H54 (cell line): ENCODE results near the gene DLL3.
A peak's percentile ranks its signal among the peaks of the same experiment; 100 is the strongest.
"Not testable (repeated sequence)": the region's sequence is repeated elsewhere in the genome, so short reads cannot be mapped to it uniquely, and the experiment has no call there.

Experiments
- DNase-seq: peaks from one replicate; pipeline ENCODE4 v3.0.0; 2011; ENCODE audit warnings: low spot score, mixed read lengths; ENCODE audit not compliant: insufficient read length
- FAIRE-seq: peaks from 3 replicates; lab custom pipeline; 2011; peaks lifted over from hg19 to GRCh38; lab: Jason Lieb, UNC
- POLR2A ChIP-seq: IDR thresholded peaks from 2 replicates; pipeline ENCODE4 v1.6.1; 2011; ENCODE audit warnings: low read depth, mild to moderate bottlenecking, low read length

Gene DLL3

GRCh38 chr19:39475748-39476147 is 23.0 kb upstream of the DLL3 start:
- FAIRE-seq (no peak), DNase-seq (no peak)
- no peak for TF ChIP-seq POLR2A

DNA sequence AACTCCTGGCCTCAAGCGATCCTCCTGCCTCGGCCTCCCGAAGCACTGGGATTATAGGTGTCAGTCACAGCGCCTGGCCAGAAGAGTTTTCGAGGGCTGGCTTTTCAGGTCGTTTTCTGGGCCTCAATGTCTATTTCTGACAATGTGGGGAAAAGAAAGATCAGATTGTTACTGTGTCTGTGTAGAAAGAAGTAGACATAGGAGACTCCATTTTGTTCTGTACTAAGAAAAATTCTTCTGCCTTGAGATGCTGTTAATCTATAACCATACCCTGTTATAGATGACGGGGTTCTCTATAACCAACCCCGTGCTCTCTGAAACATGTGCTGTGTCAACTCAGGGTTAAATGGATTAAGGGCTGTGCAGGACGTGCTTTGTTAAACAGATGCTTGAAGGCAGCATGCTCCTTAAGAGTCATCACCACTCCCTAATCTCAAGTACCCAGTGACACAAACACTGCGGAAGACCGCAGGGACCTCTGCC is 19.4 kb upstream of the DLL3 start:
- not testable (repeated sequence) for DNase-seq, FAIRE-seq

DNA sequence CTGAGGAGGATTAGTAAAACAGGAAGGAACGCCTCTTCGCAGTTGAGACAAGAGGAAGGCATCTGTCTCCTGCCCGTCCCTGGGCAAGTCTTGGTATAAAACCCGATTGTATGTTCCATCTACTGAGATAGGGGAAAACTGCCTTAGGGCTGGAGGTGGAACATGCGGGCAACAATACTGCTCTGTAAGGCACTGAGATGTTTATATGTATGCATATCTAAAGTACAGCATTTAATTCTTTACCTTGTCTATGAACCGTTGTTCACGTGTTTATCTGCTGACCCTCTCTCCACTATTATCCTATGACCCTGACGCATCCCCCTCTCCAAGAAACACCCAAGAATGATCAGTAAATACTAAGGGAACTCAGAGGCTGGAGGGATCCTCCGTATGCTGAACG is 18.8 kb upstream of the DLL3 start:
- DNase-seq: no peak
- TF ChIP-seq POLR2A: no peak
- no peak for FAIRE-seq

DNA sequence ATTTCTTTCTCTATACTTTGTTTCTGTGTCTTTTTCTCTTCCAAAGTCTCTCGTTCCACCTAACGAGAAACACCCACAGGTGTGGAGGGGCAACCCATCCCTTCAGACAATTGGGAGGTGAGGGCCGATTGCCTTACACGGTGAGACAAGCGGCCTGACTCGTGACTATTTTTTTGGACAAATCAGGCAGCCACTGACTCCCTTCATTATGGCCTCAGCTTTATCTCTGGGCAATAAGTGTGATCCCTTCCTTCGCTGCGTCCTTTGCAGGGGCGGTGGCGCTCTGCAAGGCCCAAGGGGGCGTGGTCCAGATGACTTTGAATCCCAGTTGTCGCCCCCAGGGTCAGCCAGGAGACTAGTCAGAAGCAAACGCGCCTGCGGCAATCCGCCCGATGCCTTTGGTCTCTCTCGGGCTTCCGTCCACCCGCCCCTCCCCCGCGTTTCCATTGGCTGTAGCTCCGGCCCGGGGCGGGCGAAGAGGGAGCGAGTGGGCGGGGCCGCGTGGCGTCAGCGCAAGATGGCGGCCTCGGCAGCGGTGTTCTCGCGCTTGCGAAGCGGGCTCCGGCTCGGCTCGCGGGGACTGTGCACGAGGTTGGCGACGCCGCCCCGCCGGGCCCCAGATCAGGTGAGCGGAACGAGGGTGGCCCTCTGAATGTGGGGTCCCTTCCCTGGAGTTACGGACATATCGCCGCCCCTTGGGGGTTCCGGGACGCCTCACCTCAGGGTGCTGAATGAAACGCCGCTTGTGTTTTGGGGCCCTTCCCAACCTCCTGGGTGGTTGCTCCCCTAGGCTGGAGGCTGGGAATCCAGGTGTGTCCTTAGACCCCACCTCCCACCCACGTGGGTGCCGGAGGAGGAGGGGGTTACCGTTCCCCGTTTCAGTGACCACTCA is 18.2 kb upstream of the DLL3 start, which contains the start of gene TIMM50:
TIMM50 (plus strand) TSS at position 502 of the 892 bp plus-strand sequence; CDS start at position 518, 16 bp downstream.
- peak; percentile 96 for DNase-seq
- no peak for FAIRE-seq
- TF ChIP-seq POLR2A: peak; percentile 79

DNA sequence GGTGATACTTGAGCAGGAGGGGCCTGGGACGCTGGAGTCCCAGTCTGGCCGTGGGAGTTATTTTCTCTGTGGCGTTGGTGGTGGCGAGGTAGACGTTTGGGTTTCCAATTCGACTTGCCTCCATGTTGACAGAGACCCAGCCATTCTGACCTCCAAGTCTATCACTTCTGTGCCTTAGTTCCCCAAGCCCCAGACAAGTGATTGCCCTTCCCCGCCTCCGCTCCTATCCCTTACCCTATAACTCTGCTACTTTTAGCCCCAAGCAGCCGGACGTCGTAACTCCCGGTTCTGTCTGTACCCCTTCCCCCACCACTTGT is 17.6 kb upstream of the DLL3 start:
- FAIRE-seq (no peak), DNase-seq (no peak)
- TF ChIP-seq POLR2A: no peak

GRCh38 chr19:39481676-39482075 is 17.1 kb upstream of the DLL3 start:
- TF ChIP-seq POLR2A: no peak
- no peak for DNase-seq
- FAIRE-seq: no peak

DNA sequence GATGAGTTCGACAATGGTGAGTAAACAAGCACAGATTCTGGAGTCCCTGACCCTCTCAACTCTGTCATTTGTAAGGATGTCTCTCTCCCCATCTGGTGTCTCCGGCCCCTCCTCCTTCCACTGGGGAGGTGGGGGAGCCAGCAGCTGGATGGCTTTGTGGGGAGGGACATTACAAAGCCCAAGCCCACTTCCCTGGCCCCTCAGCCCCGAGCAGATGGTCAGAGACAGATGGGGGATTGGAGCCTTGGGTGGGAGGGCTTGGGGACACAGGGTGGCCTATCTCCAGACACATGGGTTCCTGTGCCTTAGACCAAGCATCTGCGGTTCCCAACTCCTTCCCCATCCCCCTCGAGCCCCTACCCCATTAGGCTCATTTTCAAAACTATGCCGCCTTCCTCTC is 15.6 kb upstream of the DLL3 start:
- DNase-seq (no peak), FAIRE-seq (no peak)
- no peak for TF ChIP-seq POLR2A

DNA sequence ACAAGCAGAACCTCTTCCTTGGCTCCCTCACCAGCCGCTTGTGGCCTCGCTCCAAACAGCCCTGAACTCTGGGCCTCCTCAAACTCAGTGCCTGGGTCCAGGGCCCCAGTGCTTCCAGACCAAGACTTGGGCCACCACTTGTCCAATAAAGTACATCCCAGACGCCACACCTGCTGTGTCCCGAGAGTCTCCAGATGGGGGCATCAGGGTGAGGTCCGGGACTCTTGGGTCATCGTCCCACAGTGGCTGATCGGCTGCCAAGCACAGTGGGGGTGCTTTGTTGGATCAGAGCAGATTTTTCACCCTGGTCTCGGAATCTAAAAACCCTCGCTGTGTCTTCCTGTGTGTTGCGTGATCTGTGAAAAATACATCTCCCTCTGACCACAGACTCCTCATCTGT is 9.0 kb upstream of the DLL3 start:
- DNase-seq: no peak
- no peak for TF ChIP-seq POLR2A
- FAIRE-seq: no peak

GRCh38 chr19:39492225-39492624 is 6.5 kb upstream of the DLL3 start:
- DNase-seq (no peak), FAIRE-seq (no peak)
- TF ChIP-seq POLR2A: no peak

DNA sequence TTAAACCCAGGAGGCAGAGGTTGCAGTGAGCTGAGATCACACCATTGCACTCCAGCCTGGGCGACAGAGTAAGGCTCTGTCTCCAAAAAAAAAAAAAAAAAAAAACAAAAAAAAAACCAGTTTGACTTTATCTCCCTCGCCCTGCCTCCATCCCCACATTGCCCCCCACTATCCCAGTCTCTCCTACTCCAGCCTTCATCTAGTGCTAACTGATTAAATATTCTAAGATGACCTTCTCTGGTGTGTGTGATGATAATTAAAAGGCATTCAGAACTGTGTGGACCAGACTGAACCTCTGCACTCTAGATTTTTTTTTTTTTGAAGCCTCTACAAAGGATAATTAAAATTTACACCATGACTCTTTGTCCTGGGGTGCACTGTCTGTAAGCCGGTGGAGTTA is 6.0 kb upstream of the DLL3 start:
- no peak for TF ChIP-seq POLR2A
- DNase-seq (no peak), FAIRE-seq (no peak)

GRCh38 chr19:39494661-39495060 is 4.1 kb upstream of the DLL3 start:
- no peak for FAIRE-seq
- DNase-seq: no peak

DNA sequence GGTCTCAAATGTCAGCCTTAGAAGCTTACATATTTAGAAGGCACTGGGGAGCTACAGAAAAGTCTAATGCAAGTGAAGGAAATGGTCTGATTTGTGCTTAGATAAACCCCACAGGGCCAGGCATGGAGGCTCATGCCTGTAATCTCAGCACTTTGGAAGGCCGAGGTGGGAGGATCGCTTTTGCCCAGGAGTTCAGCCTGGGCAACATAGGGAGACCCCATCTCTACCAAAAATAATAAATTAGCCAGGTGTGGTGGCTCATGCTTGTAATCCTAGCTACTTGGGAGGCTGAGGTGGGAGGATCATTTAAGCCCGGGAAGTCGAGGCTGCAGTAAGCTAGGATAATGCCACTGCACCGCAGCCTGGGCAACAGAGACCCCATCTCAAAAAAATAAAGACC is 2.7 kb upstream of the DLL3 start:
- FAIRE-seq: no peak
- no peak for TF ChIP-seq POLR2A
- no peak for DNase-seq

More at GRCh38 chr19:39494661-39495060, 4.1 kb upstream of the DLL3 start:
- TF ChIP-seq POLR2A: no peak

DNA sequence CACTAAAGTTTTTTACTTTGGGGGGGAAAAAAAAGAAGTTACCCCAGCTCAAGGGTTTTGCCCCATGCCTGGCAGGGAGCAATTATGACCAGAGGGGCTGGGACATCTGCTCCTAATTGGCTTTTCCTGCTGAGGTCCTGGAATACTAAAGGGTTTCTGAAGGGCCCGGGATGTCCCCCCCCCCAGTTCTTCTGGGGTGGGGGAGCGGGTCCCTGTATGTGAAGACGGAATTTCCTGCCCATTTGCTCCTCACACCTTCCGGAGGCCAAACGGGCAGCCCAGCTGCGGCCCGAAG is 1.1 kb upstream of the DLL3 start:
- no peak for FAIRE-seq
- DNase-seq: no peak
- TF ChIP-seq POLR2A: no peak

DNA sequence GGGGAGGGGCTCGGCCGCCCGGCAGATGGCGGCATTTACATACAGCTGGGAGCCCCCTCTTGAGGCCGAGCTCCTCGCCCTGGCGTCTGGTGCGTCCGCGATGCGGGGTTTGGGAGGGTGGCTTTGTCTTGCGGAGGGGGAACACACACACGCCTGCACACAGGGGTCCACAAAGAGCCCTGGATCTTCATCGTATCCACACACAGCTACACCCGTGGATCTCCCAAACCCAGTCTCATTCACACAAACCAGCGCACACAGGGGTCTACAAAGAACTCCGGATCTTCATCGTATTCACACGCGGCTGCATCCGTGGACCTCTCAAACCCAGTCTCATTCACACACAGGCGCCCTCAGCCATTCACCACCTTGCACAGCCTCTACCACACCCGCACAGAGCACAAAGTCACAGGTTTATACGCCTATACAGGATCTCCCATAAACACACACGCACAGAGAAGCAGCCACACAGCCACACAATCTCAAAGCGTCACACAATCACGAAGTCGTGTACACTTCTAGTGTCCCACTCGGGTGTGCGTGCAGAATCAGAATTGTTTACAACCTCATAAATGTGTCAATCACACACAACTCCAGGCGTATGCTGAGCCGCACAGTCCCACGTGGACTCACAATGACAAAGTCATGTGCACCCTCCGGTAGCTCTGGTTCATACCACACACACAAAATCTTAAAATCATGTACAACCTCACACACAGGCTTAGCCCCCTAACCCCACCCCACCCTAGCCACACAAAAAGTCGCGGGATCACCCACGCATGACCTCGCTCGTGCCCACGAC is 550 bp upstream of the DLL3 start:
- FAIRE-seq (no peak), DNase-seq (no peak)
- no peak for TF ChIP-seq POLR2A
